Measurements from ENCODE around the gene MACROD2.
"Not testable (repeated sequence)": the region's sequence is repeated elsewhere in the genome, so short reads cannot be mapped to it uniquely, and the experiment has no call there.

The MACROD2 gene

GRCh38 chr20:15985494-15986368 is 1990.4 kb downstream of the MACROD2 start:
- DNase-seq, result not testable (repeated sequence)

- no peak for DNase-seq
Measured at GRCh38 chr20:15986690-15987089, 1991.4 kb downstream of the MACROD2 start.

- DNase-seq, result no peak
Measured at GRCh38 chr20:15991279-15991678, 1996.0 kb downstream of the MACROD2 start.

- no peak for DNase-seq
Measured at GRCh38 chr20:15992564-15992963, 1997.2 kb downstream of the MACROD2 start.

- DNase-seq, result no peak
Measured at GRCh38 chr20:16000112-16000511, 2004.8 kb downstream of the MACROD2 start.

DNA sequence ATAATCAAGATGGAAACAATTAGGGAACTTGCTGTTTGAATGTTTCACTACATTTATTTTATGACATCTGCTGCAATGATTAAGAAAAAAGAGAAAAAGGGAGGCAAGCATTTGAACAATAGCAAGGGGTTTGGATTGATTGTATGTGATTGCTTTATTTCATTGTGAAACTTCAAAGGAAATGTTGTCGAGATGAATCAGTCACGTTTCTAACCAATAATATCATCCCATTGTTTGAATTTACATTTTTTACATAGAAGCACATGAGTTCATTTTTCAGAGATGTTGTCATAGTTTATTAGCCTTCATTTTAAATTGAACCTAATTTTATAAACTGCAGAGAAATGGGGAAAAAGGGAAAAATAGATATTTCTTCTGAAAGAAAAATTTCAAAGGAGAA is 2006.0 kb downstream of the MACROD2 start:
- no peak for DNase-seq

DNA sequence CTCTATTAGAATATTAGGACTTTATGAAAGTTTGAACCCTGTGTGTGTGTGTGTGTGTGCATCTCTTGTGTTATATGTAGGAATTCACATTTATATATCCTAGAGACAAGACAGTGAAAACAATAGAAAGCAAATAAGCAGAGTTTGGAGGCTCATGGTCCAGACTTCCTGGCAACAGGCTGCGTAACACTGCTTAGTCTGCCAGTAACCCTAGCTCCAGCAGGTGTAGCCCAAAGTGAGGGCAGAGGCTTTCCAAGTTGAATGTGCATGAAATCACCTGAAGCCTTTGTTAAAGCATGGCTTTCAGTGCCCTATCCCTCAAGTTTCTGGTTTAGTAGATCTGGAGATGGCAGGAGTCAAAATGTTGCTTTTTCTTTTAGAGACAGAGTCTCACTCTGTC is 2008.0 kb downstream of the MACROD2 start:
- DNase-seq, result no peak

DNA sequence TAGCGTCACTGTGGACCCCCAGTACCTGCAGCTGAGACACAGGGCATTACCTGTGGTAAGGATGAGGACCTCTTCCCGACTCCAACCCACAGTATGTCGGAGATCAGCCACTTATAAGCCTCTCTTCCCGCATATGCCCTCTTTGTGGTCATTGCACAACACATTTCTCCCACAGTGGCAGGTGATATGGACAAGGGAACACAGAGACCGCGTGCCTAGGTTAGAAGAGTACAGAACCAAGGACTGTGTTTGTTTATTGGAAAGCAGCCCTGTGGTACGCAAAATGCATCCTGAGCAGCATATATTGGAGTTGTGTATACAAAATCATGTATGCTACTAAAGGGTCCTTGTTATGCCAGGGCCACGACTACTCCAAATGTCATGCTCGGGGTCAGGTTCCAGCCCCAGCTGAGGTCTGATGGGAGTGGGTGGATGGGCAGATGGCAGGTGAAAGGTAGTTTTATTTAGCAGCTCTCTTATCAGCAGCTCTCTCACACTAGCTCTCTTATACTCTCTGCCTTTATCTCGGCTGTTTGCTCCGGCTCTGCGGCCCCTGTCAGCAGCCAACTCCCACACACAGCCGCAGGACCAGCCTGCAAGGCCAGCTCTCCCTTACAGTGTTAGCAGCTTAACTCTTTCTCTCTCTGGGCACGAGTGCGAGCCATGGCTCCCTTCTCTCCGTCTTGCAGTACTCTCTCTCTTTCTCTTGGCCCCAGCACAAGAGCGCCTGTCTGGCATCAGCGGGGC is 2009.0 kb downstream of the MACROD2 start:
- no peak for DNase-seq

DNA sequence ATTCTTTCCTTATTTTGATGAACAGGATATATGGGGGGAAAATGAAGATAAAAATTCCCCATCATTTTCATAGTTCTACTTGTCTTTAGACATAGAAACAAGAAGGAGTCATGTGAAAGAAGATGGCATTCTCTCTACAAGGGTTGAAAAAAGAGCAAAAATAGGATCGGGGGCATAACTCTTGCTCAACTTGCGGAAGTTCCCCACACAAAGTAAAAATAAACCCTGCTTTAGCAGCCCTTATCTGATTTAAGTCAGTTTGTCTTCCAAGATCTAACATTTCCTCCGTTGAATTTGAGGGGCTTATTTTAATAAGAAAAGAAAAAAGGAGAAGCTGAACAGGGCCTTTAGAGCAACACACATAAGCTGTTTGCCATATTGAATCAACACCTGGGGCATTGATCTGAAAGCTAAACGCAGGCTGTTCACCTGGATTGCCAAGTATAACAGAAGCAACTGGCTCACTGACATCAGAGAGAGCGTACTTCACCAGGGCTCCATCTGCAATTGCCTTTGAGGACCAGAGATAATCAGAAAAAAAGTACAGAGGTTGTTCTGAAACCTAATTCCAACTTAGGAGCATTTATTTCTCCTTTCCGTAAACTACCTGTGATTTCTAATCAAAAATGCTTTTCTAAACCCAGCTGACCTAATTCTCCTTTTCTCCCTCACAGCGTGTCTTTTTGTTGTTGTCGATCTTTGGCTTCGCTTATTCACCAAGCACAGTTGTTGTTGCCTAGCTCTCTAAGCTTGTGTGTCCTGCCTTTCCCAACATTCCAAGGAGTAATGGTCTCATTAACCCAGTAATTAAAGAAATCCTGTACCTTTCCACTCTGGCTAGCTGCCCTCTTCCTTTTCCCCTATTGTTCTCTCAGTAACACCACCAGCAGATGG is 2010.0 kb downstream of the MACROD2 start:
- no peak for DNase-seq

- DNase-seq, result no peak
Measured at GRCh38 chr20:16005915-16006493, 2010.7 kb downstream of the MACROD2 start.

DNA sequence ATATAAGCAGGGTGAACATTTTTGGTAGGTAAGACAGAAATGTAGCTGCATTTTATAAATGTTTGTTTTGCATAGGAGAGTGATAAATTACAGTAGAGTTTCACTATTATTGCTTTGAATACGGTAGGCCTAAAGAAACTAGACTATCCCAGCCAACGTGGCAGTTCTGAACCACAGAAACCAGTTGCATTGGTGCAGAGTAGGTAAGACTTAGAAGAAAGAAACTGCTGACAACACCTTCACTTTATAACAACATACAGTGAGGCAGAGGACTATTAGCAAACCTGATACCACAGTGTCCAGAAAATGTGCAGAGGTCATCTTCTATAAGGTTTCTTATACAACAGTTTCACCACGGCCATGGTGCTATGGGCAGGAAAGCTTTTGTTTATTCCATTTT is 2011.8 kb downstream of the MACROD2 start:
- no peak for DNase-seq

GRCh38 chr20:16007962-16008361 is 2012.6 kb downstream of the MACROD2 start:
- DNase-seq, result peak; percentile 2

GRCh38 chr20:16011056-16011455 is 2015.7 kb downstream of the MACROD2 start:
- no peak for DNase-seq

DNA sequence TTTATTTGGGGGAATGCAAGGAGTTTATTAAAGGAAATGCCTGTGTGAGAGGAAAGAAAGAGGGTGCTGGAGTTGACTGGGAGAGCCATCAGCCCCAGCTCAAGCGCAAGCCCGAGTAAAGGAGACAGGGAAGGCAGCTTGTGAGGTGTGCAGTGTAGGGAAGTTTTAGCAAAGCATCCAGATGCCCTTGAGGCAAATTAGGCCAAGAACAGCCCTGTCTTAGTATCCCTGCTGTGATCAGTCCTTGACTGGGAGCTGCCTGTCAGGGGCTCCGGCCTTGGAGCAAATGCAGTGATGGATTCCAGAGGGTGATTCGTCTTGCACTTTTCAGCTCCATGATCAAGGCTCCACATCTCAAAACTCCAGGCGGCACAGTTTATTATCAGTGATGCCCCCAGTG is 2016.2 kb downstream of the MACROD2 start:
- no peak for DNase-seq

GRCh38 chr20:16012934-16013333 is 2017.6 kb downstream of the MACROD2 start:
- DNase-seq, result not testable (repeated sequence)

DNA sequence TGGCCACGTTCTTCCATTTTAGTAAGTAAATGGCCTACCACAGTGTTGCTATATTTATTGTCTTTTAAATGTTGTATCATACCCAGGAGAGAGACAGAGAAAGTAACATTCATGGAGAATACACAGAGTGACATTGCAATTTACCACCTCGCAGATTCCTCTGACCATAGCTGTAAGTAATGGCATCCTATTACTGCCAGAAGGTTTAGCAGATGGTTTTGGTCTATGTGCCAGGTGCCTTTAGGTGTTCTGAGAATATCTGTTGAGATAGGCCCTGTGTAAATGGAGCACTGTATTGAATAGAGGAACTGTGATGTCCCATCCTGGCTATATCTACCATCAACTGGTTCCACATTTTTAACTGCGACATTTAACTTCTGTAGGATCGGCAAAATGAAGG is 2018.3 kb downstream of the MACROD2 start:
- no peak for DNase-seq

DNA sequence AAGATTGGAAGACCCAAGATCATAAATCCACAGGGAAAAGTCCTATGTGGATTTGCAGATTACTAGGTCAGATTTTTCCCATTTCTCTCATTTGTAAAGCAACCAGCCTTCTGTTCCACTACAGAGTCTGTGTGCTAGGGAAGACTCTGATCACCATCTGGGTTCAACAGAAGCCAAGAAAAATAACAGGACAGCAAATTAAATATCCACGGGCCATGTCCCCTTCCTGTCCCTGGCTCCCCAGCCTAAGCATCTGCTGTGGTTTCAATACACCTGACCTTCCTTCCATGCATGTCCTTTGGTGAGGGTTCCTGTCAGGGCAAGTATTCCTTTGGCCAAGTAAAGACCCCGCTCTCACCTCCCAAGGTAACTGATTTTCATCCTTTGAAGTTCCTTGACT is 2019.1 kb downstream of the MACROD2 start:
- no peak for DNase-seq

- DNase-seq, result no peak
Measured at GRCh38 chr20:16017656-16018055, 2022.3 kb downstream of the MACROD2 start.

- DNase-seq, result no peak
Measured at GRCh38 chr20:16018881-16019280, 2023.6 kb downstream of the MACROD2 start.

DNA sequence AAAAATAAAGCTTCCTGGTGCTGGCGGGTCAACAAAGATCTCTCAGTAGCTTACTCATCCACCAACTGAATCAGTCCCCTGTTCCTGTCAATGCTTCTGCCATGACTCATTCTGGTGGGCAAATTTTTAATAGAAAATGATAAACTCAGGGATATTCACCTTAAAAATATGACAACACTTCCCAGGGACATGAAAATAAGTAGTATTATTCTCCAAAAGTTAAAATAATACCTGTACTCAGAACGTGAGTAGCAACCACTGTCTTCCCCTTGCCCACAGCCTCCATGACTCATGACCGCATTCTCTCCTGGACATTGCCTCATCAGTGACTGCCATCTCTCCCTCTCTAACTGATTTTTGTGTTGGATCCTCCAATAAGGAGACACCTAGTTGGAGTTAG is 2025.7 kb downstream of the MACROD2 start:
- no peak for DNase-seq

- DNase-seq, result no peak
Measured at GRCh38 chr20:16025084-16025483, 2029.8 kb downstream of the MACROD2 start.

GRCh38 chr20:16027686-16028085 is 2032.4 kb downstream of the MACROD2 start:
- DNase-seq, result no peak

- no peak for DNase-seq
Measured at GRCh38 chr20:16028923-16029322, 2033.6 kb downstream of the MACROD2 start.

Data from hematopoietic multipotent progenitor cell treated with erythropoietin and hydrocortisone succinate and interleukin-3 and kit ligand, for 6 days (in vitro differentiated cells).